GM13976 (cell line): ENCODE measurements around the gene MTNR1B.
A peak's percentile ranks its signal among the peaks of the same experiment; 100 is the strongest.

ENCODE experiments used
- DNase-seq: peaks from one replicate; pipeline ENCODE4 v3.0.0; 2012; ENCODE audit warnings: low spot score
- in situ Hi-C: fragments of 300-500 bp; cut with MboI; formaldehyde crosslinking; loops from one replicate; pipeline ENCODE4 v1.12.0; 2022; ENCODE audit warnings: low sequenced_read_pairs, mixed read lengths, inconsistent platforms; ENCODE audit not compliant: unreplicated experiment
- TF ChIP-seq, protein P1 (sequence below): IDR thresholded peaks from 2 replicates; pipeline ENCODE4 v1.5.1; 2012; ENCODE audit warnings: borderline replicate concordance, mild to moderate bottlenecking; ENCODE audit not compliant: insufficient read depth; ENCODE audit errors: extremely low read depth, missing control alignments, control extremely low read depth

MTNR1B gene

DNA sequence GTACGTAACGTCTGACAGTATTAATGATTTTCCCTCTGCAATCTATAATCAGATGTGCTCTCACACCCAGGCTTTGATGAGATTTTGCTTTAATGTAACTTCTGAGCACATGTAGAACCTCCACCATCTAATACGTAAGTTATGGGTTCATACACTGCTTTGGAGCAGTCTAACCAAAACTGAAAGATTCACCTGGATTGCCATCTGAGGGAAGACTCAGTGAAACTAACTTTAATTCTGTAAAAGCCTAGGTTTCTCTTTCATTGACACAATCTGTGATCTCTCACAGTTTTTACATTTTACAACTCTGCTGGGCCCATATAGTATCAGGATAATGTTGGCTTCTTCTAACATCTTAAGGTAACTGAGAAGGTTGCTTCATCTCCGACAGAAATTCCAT, 30.1 kb upstream of the MTNR1B start:
- in situ Hi-C loops = loop anchor here (25.0 kb wide), 1 partner anchor 273 kb away; no protein-coding TSS in a partner anchor
- TF ChIP-seq, protein P1, sequence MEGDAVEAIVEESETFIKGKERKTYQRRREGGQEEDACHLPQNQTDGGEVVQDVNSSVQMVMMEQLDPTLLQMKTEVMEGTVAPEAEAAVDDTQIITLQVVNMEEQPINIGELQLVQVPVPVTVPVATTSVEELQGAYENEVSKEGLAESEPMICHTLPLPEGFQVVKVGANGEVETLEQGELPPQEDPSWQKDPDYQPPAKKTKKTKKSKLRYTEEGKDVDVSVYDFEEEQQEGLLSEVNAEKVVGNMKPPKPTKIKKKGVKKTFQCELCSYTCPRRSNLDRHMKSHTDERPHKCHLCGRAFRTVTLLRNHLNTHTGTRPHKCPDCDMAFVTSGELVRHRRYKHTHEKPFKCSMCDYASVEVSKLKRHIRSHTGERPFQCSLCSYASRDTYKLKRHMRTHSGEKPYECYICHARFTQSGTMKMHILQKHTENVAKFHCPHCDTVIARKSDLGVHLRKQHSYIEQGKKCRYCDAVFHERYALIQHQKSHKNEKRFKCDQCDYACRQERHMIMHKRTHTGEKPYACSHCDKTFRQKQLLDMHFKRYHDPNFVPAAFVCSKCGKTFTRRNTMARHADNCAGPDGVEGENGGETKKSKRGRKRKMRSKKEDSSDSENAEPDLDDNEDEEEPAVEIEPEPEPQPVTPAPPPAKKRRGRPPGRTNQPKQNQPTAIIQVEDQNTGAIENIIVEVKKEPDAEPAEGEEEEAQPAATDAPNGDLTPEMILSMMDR = no peak
- no peak for DNase-seq

DNA sequence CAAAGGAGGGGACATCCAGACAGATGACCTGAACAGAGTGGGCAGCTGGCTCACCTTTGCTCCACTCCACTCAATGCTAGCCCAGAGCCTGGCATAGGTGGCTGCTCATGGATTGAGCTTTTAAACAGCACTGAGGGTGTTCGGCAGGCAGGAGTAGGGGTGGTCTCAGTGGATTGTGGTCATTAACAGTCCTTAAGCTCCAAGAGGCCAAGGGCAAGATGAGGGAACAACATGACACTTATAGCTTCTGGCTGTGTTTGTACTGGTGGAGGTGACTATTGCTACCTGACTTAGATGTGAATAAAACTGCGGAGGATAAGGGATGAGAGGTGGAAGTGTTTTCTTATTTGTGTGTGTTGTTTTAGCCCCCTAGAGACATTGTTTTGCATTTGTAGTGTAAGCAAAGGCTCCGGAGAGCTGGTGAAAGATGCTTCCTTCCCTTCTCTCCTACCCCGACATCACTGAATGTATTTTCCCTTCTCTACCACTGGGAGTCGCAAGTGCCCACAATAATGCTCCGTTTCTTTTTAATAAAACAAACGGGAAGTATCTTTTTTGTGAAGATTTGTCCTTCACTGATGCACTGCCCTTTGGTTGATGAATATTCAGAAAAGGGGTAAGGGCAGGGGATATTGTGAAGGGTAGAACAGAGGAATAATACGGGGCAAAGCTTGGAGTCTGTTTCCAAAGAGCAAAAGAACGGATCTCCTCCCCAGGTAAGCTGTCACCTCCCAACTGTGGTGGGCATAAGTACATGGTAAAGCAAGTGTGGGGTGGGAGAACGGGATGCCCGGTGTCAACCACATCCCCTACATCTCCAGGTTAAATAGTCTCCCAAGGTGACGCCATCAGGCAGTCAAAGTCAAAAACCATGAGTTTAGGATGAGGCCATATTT, 27.5 kb upstream of the MTNR1B start:
- TF ChIP-seq, protein P1 = peak; percentile 42

DNA sequence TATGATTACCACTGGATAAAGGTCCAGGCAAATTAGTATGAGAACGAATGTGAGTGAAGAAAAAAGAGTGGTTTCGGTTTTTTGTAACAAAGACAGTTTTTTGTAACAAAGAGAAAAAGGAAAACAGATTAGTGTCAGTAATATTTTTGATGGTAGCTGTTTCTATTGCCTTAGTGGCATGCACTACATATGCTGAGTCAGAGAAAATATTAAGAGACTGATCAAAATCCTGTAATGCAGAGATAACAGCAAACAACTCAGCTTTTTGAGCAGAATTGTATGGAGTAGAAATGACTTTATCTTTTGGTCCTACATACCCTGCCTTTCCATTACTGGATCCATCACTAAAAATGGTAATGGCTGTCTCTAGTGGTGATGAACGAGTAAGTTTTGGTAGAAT, 22.7 kb upstream of the MTNR1B start:
- in situ Hi-C loops = loop anchor here (25.0 kb wide), 1 partner anchor 266 kb away; no protein-coding TSS in a partner anchor
- TF ChIP-seq, protein P1 = no peak
- no peak for DNase-seq

More for the DNA sequence above, 27.5 kb upstream of the MTNR1B start:
- in situ Hi-C loops = loop anchor here (25.0 kb wide), 1 partner anchor 270 kb away; no protein-coding TSS in a partner anchor
- DNase-seq = peak; percentile 64

DNA sequence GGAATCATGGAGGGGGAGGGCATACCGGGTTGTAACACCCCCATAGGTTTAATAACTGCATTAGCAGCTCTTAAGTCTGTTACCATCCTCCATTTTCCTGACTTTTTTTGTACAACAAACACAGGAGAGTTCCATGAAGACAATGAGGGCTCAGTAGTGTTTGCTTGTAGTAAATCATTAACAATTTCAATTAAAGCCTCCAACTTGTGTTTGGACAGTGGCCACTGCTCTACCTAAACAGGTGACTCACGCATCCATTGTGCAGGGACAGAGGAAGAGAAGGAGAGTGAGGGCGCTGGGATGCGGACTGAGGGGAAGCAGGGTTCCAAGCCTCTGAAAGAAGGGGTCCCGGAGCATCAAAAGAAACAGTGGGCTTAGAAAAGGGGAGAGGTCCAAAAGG, 21.3 kb upstream of the MTNR1B start:
- DNase-seq = no peak
- TF ChIP-seq, protein P1 = no peak
- in situ Hi-C loops = loop anchor here (25.0 kb wide), 1 partner anchor 264 kb away; no protein-coding TSS in a partner anchor

DNA sequence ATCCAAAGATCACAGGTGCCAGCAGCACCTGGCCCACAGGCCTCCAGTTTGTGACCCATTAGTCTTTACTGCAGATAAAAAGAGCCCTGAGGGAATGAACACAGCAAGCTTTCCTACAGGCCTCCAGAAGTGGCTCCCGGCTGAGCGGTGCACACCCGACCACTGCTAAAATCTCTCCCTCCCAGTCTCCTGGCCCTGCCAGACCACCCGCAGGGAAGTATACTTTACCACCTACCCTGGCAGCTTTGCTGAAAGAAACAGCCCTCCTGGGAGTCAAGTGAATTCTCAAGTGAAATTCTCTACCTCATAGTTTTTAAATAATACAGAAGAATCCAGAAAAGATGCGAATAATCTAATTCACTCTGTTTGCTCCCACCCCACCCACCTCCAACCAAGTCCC, 15.4 kb upstream of the MTNR1B start:
- in situ Hi-C loops = no loop called here
- TF ChIP-seq, protein P1 = no peak
- no peak for DNase-seq

DNA sequence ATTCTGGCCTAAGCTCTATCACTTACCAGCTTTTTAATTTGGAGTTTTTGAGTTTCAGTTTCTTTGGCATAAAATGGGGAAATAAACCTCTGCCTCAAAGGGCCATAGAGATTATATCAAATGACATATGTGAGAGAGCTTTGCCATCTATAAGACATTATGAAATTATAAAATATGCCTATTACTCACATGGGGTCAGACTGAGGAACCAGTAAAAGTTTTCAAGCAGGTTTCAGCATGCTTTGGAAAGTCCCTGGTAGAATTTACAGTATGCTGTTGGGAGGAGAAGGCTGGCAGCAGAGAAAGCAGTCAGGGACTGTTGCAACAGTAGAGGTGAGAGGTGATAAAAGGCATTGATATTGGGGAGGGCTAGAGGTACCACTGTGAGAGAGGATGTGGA, 13.6 kb upstream of the MTNR1B start:
- DNase-seq = no peak
- in situ Hi-C loops = no loop called here
- TF ChIP-seq, protein P1 = no peak

DNA sequence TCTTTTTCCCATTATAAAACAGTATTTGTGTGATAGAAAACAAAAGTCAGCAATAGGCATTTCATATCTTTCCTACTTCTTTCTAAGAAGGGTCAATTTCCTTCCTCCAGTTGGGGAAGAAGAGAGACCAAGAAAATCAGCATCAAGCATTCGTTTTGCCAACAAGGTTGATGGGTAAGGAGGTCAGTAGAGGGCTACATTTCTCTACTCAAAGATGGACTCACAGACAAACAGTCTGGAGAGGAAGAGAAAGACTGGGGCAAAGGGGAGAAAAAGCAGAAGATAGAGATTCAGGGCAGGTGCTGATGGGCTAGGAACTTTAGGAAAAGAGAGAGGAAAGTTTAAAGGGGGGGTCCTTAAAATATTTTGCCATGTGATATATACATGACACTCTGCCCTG, 8.6 kb upstream of the MTNR1B start:
- DNase-seq = no peak
- TF ChIP-seq, protein P1 = no peak
- in situ Hi-C loops = no loop called here
